HAP-1 (cell line): ENCODE data around the gene CYB5D1.

Source experiments
- DNase-seq, 2 experiments: peaks; one replicate each; pipeline ENCODE4 v3.0.0-alpha.2; 2016 to 2020; ENCODE audit warnings: low spot score in 2 of 2
- H3K27me3 ChIP-seq: fragments of 250-450 bp; sonication (Bioruptor Pico); 2 replicates; pipeline ENCODE4 v1.5.1; 2020; ENCODE audit warnings: low read depth, mild to moderate bottlenecking, moderate library complexity
- H3K36me3 ChIP-seq: fragments of 250-450 bp; sonication (Bioruptor Pico); replicated peaks from 2 replicates; pipeline ENCODE4 v1.5.1; 2020; ENCODE audit warnings: mild to moderate bottlenecking
- H3K4me1 ChIP-seq: fragments of 250-450 bp; sonication (Bioruptor Pico); 2 replicates; pipeline ENCODE4 v1.5.1; 2020; ENCODE audit warnings: mild to moderate bottlenecking
- H3K4me3 ChIP-seq: fragments of 250-450 bp; sonication (Bioruptor Pico); 2 replicates; pipeline ENCODE4 v1.5.1; 2020; ENCODE audit warnings: mild to moderate bottlenecking, moderate library complexity
- H3K9me3 ChIP-seq: fragments of 250-450 bp; sonication (Bioruptor Pico); 2 replicates; pipeline ENCODE4 v1.5.1; 2020; ENCODE audit warnings: mild to moderate bottlenecking, moderate library complexity
- in situ Hi-C: fragments of 300-500 bp; cut with MboI; formaldehyde crosslinking; loops from 3 replicates; pipeline ENCODE4 v1.14.3; 2020; ENCODE audit warnings: low sequenced_read_pairs, inconsistent platforms, mixed read lengths

The CYB5D1 gene

GRCh38 chr17:7824021-7824924, 33.5 kb upstream of the CYB5D1 start:
- no peak for DNase-seq
- Histone ChIP-seq H3K4me1 (peaks cover 12% of the 10 kb centered on the region), H3K9me3 (no peaks in the 10 kb centered on the region), H3K36me3 (no peaks in the 10 kb centered on the region), H3K27me3 (no peaks in the 10 kb centered on the region), H3K4me3 (no peak overlapping the region)
- in situ Hi-C loops, result no loop called here

- in situ Hi-C loops, result no loop called here
- DNase-seq, result no peak
- H3K36me3 ChIP-seq, result no peaks in the 10 kb centered on the region
- no peak overlapping the region for H3K4me3 ChIP-seq
- no peaks in the 10 kb centered on the region for H3K27me3 ChIP-seq
- peaks cover 12% of the 10 kb centered on the region for H3K4me1 ChIP-seq
- H3K9me3 ChIP-seq, result no peaks in the 10 kb centered on the region
These were observed 32.4 kb upstream of the CYB5D1 start for GRCh38 chr17:7825206-7825990.

GRCh38 chr17:7830616-7831015, 27.2 kb upstream of the CYB5D1 start:
- DNase-seq, result no peak
- Histone ChIP-seq H3K9me3 (no peaks in the 10 kb centered on the region), H3K27me3 (no peaks in the 10 kb centered on the region), H3K4me3 (no peak overlapping the region), H3K36me3 (no peaks in the 10 kb centered on the region), H3K4me1 (peaks cover 16% of the 10 kb centered on the region)
- in situ Hi-C loops, result no loop called here

DNA sequence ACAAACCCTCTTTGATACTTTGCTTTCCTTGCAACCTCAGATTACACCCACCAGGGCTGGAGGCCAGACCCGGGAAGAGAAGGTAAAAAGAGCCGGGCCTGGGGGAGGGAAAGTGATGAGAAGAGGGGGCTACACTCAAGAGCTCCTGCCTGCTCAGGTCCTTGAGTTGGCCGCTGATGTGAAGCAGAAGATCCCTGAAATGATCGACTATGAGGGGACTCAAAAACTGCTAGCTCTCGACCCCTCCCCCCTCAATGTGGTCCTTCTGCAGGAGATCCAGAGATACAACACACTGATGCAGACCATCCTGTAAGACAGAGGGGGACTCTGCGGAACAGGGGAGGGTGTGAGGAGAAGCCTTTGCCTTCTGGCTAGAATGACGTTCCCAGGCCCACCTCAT, 26.6 kb upstream of the CYB5D1 start:
- in situ Hi-C loops, result no loop called here
- no peak overlapping the region for H3K4me3 ChIP-seq

DNA sequence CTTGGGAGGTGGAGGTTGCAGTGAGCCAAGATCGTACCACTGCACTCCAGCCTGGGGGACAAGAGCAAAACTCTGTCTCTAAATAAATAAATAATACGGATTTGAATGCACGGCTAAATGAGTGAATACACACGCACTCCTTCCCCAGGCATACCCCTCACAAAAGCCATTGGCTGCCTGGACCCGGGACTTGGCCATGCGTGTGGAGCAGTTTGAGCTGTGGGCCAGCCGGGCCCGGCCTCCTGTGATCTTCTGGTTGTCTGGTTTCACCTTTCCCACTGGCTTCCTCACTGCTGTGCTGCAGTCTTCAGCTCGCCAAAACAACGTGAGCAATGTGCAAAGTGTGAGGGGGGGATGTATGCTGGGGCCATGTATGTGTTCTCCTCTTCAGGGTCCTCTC, 25.4 kb upstream of the CYB5D1 start:
- no peaks in the 10 kb centered on the region for H3K36me3 ChIP-seq
- DNase-seq, result no peak
- H3K4me3 ChIP-seq, result no peak overlapping the region
- H3K9me3 ChIP-seq, result no peaks in the 10 kb centered on the region
- peaks cover 10% of the 10 kb centered on the region for H3K4me1 ChIP-seq
- H3K27me3 ChIP-seq, result no peaks in the 10 kb centered on the region
- in situ Hi-C loops, result no loop called here

More for the DNA sequence above, 26.6 kb upstream of the CYB5D1 start:
- Histone ChIP-seq H3K4me1 (peaks cover 15% of the 10 kb centered on the region), H3K36me3 (no peaks in the 10 kb centered on the region), H3K9me3 (no peaks in the 10 kb centered on the region), H3K27me3 (no peaks in the 10 kb centered on the region)
- DNase-seq, result no peak

DNA sequence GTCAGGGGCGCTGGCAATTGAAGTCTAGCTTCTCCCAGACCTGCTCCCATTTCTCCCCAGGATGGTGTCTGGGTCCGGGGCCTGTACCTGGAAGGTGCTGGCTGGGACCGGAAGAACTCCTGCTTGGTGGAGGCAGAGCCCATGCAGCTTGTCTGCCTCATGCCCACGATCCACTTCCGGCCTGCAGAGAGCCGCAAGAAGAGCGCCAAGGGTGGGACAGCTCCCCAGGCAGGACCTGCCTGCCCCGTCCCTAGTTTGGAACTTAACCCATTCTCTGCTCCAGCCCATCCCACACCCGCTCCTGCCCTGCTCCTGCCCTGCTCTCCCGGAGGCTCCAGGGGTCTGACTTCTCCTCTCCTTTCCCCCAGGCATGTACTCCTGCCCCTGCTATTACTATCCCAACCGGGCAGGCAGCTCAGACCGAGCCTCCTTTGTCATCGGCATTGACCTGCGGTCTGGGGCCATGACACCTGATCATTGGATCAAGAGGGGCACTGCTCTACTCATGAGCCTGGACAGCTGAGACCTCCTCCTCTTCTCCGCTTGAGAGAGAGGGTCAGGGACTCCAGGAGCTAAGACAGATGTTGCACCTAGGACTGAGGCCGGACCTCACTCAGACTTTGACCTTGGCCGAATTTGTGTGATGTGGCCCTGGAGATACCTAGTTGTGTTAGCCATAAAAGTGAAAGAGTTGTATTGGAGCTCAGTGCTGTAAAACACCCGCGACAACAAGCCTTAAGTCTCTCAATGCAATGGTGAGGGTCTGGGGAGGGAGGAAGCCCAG, 24.6 kb upstream of the CYB5D1 start:
- Histone ChIP-seq H3K4me1 (peaks cover 14% of the 10 kb centered on the region), H3K4me3 (peak overlapping the region; percentile 55), H3K27me3 (no peaks in the 10 kb centered on the region), H3K9me3 (no peaks in the 10 kb centered on the region), H3K36me3 (no peaks in the 10 kb centered on the region)
- in situ Hi-C loops, result no loop called here
- no peak for DNase-seq

GRCh38 chr17:7833795-7834541, 23.8 kb upstream of the CYB5D1 start, which contains the start of gene KDM6B:
Gene KDM6B, plus strand, starts transcription at chr17:7834217. Its CDS starts 11,338 bp downstream, at chr17:7845555.
- peak; percentile 93 to 95 for DNase-seq
- no peaks in the 10 kb centered on the region for H3K9me3 ChIP-seq
- H3K4me3 ChIP-seq, result peak within 1 kb of the TSS; percentile 55
- in situ Hi-C loops, result no loop called here
- H3K4me1 ChIP-seq, result peaks cover 20% of the 10 kb centered on the region
- no peaks in the 10 kb centered on the region for H3K36me3 ChIP-seq
- no peaks in the 10 kb centered on the region for H3K27me3 ChIP-seq

GRCh38 chr17:7834542-7834956, 23.3 kb upstream of the CYB5D1 start:
- no peaks in the 10 kb centered on the region for H3K27me3 ChIP-seq
- no peaks in the 10 kb centered on the region for H3K9me3 ChIP-seq
- in situ Hi-C loops, result no loop called here
- H3K36me3 ChIP-seq, result no peaks in the 10 kb centered on the region
- peak overlapping the region; percentile 55 for H3K4me3 ChIP-seq
- peaks cover 23% of the 10 kb centered on the region for H3K4me1 ChIP-seq
- no peak for DNase-seq

GRCh38 chr17:7834957-7835813, 22.6 kb upstream of the CYB5D1 start:
- in situ Hi-C loops, result no loop called here
- Histone ChIP-seq H3K9me3 (no peaks in the 10 kb centered on the region), H3K4me3 (peak overlapping the region; percentile 55), H3K27me3 (no peaks in the 10 kb centered on the region), H3K4me1 (peaks cover 28% of the 10 kb centered on the region), H3K36me3 (no peaks in the 10 kb centered on the region)
- peak; percentile 96 to 99 for DNase-seq

DNA sequence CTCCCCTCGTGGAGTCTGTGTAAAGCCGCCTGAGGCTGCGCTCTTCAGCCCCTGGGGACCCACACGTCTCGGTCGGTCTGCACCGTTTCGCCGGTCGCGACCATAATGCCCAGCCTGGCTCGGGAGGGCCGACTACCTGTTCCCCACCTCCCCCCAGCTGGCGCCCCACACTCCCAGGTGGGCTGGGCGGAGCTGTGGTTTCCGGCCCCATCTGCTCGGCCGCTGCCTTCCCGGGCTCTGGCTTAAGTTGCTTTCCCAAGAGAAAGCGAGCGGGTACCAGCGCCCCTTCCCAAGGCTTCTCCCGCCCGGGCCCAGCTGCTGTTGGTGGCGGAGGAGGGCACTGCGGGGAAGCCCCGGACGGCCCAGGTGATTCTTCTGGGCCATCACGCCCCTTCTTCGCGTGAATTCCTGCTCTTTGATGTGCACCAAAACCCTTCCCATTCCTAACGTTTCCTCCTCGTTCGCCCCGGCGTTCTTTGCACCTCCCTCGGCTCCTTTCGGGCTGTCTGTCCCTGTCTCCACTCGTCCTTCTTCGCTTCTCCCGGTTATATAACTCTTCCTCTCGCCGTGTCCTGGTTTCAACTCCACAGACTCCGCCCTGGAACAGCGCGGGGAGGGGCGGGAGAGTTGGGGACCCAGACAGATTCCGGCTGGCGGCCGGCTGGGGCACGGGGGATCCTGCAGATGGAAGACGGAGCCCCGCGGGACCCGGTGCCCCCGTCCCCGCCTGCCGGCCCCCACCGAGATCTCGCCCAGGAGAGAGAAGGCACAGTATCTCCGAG, 21.8 kb upstream of the CYB5D1 start:
- in situ Hi-C loops, result no loop called here
- Histone ChIP-seq H3K27me3 (no peaks in the 10 kb centered on the region), H3K4me1 (peaks cover 36% of the 10 kb centered on the region), H3K36me3 (0 out of 2 replicates have a peak, but pooled peaks cover 4% of the 10 kb centered on the region), H3K4me3 (peak overlapping the region; percentile 55), H3K9me3 (no peaks in the 10 kb centered on the region)
- peak; percentile 46 to 81 for DNase-seq

DNA sequence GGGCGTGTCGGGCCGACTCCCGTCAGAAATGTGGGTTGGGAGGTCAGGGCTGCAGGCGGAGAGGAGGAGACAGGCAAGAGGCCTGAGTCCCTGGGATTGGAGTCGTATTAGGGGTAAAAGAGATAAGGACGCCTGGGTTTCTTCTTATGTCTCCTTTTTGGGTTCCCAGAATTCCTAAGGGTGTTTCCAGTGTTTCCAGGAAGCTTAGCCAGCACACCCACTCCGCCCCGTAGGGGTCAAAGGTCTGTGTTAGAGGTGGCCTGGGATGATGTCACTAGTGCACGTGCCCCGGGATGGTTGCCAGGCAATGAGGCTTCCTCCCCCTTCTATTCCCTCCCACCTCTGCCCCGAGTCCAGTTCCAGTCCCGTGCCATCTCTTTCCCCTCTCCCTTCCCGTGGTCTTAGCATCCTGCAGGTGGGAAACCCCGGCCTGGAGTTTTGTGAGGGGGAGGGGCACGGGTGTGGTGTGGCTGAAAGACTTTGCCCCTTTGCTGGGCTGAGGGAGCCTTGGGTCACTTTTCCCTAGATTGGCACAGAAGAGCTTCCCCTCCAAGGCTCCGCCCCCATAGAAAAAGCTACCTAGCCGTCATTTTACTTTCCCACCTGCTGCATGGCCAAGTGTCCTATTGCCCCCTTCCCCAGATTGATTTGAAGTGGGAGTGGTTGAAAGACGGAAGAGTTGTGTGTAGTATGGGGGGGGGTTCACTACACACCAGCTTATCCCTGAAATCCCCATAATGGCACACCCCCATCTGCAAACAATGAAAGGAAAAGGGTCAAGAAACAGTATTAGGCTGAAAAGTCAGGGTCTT, 21.0 kb upstream of the CYB5D1 start:
- in situ Hi-C loops, result no loop called here
- Histone ChIP-seq H3K9me3 (no peaks in the 10 kb centered on the region), H3K36me3 (0 out of 2 replicates have a peak, but pooled peaks cover 5% of the 10 kb centered on the region), H3K27me3 (no peaks in the 10 kb centered on the region), H3K4me1 (peaks cover 40% of the 10 kb centered on the region), H3K4me3 (peak overlapping the region; percentile 55)
- DNase-seq, result peak; percentile 98 to 99
